CD4-positive, CD25-positive, alpha-beta regulatory T cell (primary cell): Measurements from ENCODE around the gene IDE. TPM values are rescaled to one million over a fixed set of nuclear protein-coding genes. Genes with fewer than 3 reads are reported as not detected.
"Not testable (repeated sequence)": the region's sequence is repeated elsewhere in the genome, so short reads cannot be mapped to it uniquely, and the experiment has no call there.

ENCODE experiments used
- ATAC-seq, 2 donors: fragments of 150-1000 bp; cut with Tn5 transposase; one replicate each; pipeline ENCODE4 v1.10.0; 2021; ENCODE audit warnings: low read depth in 2 of 2, moderate number of reproducible peaks in 2 of 2, moderate library complexity in 1 of 2
- DNase-seq, 3 donors: peaks; one replicate each; pipeline versions ENCODE4 v3.0.0 to v3.0.0-alpha.2; 2012 to 2022; ENCODE audit warnings: mixed read lengths in 1 of 3
- H3K27ac ChIP-seq: one replicate; pipeline ENCODE4 v1.7.0; 2013; ENCODE audit warnings: mild to moderate bottlenecking, low read length; ENCODE audit not compliant: insufficient read depth, poor library complexity, severe bottlenecking
- H3K27me3 ChIP-seq: one replicate; pipeline ENCODE4 v1.7.0; 2013; ENCODE audit warnings: low read length; ENCODE audit not compliant: control insufficient read depth, insufficient read depth
- H3K36me3 ChIP-seq: one replicate; pipeline ENCODE4 v1.7.0; 2013; ENCODE audit warnings: mild to moderate bottlenecking, low read length, moderate library complexity; ENCODE audit not compliant: control insufficient read depth, insufficient read depth
- H3K4me1 ChIP-seq: 2 replicates; pipeline ENCODE4 v1.7.0; 2013; ENCODE audit warnings: mild to moderate bottlenecking, low read length; ENCODE audit not compliant: insufficient read depth, control insufficient read depth, poor library complexity, severe bottlenecking
- H3K4me3 ChIP-seq: one replicate; pipeline ENCODE4 v1.7.0; 2013; ENCODE audit warnings: low read depth, mild to moderate bottlenecking, low read length, moderate library complexity
- H3K9me3 ChIP-seq, 2 experiments: 1 replicate in 1 of 2; 2 replicates in 1 of 2; pipeline ENCODE4 v1.7.0; 2013; ENCODE audit warnings: low read length in 2 of 2, mild to moderate bottlenecking in 1 of 2, moderate library complexity in 1 of 2; ENCODE audit not compliant: control insufficient read depth in 2 of 2
- H3K27ac Mint-ChIP-seq, 3 donors: one replicate each; pipeline ENCODE4 v1.8.0; 2020 to 2022; ENCODE audit warnings: mild to moderate bottlenecking in 3 of 3, mixed read lengths in 3 of 3, moderate library complexity in 2 of 3
- H3K27me3 Mint-ChIP-seq: one replicate; pipeline ENCODE4 v1.8.0; 2022; ENCODE audit warnings: mild to moderate bottlenecking, mixed read lengths
- H3K36me3 Mint-ChIP-seq: one replicate; pipeline ENCODE4 v1.8.0; 2020; ENCODE audit warnings: mixed read lengths
- H3K4me1 Mint-ChIP-seq, 4 donors: one replicate each; pipeline ENCODE4 v1.8.0; 2020 to 2022; ENCODE audit warnings: mixed read lengths in 4 of 4, mild to moderate bottlenecking in 1 of 4
- H3K4me3 Mint-ChIP-seq, 4 donors: one replicate each; pipeline ENCODE4 v1.8.0; 2020 to 2022; ENCODE audit warnings: mild to moderate bottlenecking in 4 of 4, mixed read lengths in 4 of 4, moderate library complexity in 3 of 4
- H3K9me3 Mint-ChIP-seq, 7 donors: one replicate each; pipeline ENCODE4 v1.8.0; 2020 to 2022; ENCODE audit warnings: mixed read lengths in 7 of 7, mild to moderate bottlenecking in 3 of 7, moderate library complexity in 2 of 7
- polyA plus RNA-seq, 4 donors: library from polyadenylated mRNA; unstranded; fragments of 300-500 nt; fragmentation: Illumina TruSeq; gene quantifications; one replicate each; pipeline ENCODE4 v1.2.3, GENCODE V29; 2021
- total RNA-seq: library from RNA; stranded (reverse); gene quantifications from one replicate; pipeline ENCODE4 v1.2.3, GENCODE V29; 2022

The IDE gene
- total and polyA plus RNA-seq, 5 donors from 2014 or later, result 17.0 to 38.1 (median 26.1) TPM

DNA sequence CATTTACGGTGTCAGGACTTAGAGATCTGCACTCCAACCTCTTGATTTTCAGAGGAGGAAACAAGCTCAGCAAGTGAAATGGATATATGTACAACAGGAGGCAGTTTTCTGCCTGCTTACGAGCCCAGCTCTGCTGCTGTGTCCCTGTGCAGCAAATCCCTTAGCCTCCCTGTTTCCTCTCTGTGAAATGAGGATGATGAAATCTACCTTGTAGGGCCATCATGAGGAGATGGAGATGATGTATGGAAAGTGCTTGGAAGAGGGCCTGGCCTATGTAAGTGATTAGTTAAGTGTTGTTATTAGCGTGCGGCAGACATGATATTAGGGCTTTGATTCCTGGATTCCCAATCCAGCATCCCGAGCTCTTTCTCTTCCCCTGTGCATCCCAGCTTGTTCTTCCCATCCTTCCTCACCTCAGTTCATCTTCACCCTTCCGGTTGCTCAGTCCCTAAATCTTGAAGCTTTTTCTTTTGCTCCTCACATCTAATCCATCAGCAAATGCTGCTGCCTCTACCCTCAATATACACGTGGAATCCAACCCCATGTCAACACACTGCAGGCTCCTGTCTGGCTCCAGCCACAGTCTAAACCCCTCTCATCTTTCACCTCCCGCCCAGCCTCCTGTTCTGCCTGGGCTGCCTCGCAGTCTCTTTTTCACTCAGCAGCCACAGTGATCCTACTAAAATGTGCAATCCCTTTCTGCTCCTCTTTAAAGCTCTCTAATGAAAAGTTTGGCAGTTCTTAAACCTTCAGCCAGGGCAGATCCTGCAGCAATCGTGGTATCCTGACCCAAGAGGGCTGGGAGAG is 169.1 kb downstream of the IDE start:
- no peak overlapping the region for H3K27ac Mint-ChIP-seq
- DNase-seq (no peak), ATAC-seq (no peak)
- H3K4me1 Mint-ChIP-seq, result no peaks in the 10 kb centered on the region
- H3K9me3 Mint-ChIP-seq, result no peaks in the 10 kb centered on the region
- H3K4me1 ChIP-seq, result no peaks in the 10 kb centered on the region
- H3K9me3 ChIP-seq, result no peaks in the 10 kb centered on the region
- H3K4me3 ChIP-seq, result no peak overlapping the region
- peaks cover 16% of the 10 kb centered on the region for H3K27me3 Mint-ChIP-seq
- H3K36me3 Mint-ChIP-seq, result no peaks in the 10 kb centered on the region
- H3K27me3 ChIP-seq, result no peaks in the 10 kb centered on the region
- H3K36me3 ChIP-seq, result no peaks in the 10 kb centered on the region
- H3K4me3 Mint-ChIP-seq, result no peak overlapping the region
- H3K27ac ChIP-seq, result no peak overlapping the region

DNA sequence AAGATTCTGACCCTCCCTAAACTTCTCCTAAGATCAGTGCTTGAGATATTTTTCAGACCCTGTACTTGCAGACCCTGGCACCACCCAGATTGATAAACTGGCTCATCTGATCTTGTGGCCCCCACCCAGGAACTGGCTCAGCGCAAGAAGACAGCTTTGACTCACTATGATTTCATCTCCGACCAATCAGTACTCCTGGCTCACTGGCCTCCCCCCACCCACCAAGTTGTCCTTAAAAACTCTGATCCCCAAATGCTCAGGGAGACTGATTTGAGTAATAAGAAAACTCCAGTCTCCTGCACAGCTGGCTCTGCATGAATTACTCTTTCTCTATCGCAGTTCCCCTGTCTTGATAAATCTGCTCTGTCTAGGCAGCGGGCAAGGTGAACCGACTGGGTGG is 171.7 kb downstream of the IDE start:
- H3K36me3 Mint-ChIP-seq, H3K4me3 Mint-ChIP-seq, DNase-seq, H3K27ac Mint-ChIP-seq, H3K27me3 ChIP-seq, H3K4me1 Mint-ChIP-seq, H3K27ac ChIP-seq, H3K4me3 ChIP-seq, H3K4me1 ChIP-seq, H3K36me3 ChIP-seq, ATAC-seq, H3K9me3 Mint-ChIP-seq, H3K9me3 ChIP-seq: not testable (repeated sequence)
- peaks cover 16% of the 10 kb centered on the region for H3K27me3 Mint-ChIP-seq

Other genes with a start within 250 kb of the IDE start
- gene KIF11, start 19.0 kb upstream of the IDE start, total RNA-seq, result 3.0 TPM
- 1 to 10 TPM; 2.1 to 6.8 (median 2.8) TPM for gene KIF11, start 19.0 kb upstream of the IDE start, polyA plus RNA-seq
- 1.2 TPM for gene HHEX, start 115.9 kb upstream of the IDE start, total RNA-seq
- under 1 TPM in 3 of 4 donors, not detected in 1; 0.19 to 0.71 (median 0.22) TPM for gene HHEX, start 115.9 kb upstream of the IDE start, polyA plus RNA-seq